ENCODE data around the gene NOM1.

DNA sequence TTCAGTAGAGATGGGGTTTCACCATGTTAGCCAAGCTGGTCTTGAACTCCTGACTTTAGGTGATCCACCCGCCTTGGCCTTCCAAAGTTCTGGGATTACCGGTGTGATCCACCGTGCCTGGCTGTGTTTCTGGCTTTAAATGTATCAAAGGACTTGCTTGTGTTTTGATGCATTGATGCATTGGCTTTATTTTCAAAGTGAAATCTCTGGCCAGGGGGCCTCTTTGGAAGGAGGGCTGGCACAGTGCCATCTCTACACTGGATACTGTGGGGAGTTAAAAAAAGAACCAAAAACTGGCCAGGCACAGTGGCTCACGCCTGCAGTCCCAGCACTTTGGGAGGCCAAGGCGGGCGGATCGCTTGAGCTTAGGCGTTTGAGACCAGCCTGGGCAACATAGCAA, 44.9 kb downstream of the NOM1 start:
- TF ChIP-seq, protein P1, sequence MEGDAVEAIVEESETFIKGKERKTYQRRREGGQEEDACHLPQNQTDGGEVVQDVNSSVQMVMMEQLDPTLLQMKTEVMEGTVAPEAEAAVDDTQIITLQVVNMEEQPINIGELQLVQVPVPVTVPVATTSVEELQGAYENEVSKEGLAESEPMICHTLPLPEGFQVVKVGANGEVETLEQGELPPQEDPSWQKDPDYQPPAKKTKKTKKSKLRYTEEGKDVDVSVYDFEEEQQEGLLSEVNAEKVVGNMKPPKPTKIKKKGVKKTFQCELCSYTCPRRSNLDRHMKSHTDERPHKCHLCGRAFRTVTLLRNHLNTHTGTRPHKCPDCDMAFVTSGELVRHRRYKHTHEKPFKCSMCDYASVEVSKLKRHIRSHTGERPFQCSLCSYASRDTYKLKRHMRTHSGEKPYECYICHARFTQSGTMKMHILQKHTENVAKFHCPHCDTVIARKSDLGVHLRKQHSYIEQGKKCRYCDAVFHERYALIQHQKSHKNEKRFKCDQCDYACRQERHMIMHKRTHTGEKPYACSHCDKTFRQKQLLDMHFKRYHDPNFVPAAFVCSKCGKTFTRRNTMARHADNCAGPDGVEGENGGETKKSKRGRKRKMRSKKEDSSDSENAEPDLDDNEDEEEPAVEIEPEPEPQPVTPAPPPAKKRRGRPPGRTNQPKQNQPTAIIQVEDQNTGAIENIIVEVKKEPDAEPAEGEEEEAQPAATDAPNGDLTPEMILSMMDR (IDR thresholded peaks at IDR 0.05; ENCODE audit: low read depth, low read length): no peak
- TF ChIP-seq POLR2A (IDR thresholded peaks at IDR 0.05; ENCODE audit: extremely low read depth, insufficient read length) (no peak), MYC (IDR thresholded peaks at IDR 0.05; ENCODE audit: low read depth, low read length) (no peak)
- TF ChIP-seq, protein P2, sequence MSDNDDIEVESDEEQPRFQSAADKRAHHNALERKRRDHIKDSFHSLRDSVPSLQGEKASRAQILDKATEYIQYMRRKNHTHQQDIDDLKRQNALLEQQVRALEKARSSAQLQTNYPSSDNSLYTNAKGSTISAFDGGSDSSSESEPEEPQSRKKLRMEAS (IDR thresholded peaks at IDR 0.05; ENCODE audit: low read depth, low read length): no peak

All from NB4 (cell line).